Caki2 (cell line): Measurements from ENCODE around the gene HOXC5. TPM values are rescaled to one million over a fixed set of nuclear protein-coding genes. Genes with fewer than 3 reads are reported as not detected.

Source experiments
- DNase-seq: peaks from one replicate; pipeline ENCODE4 v3.0.0-alpha.2; 2015; ENCODE audit warnings: low read depth
- in situ Hi-C: cut with HindIII; loops from 2 replicates; pipeline ENCODE4 v1.10.0; 2016; ENCODE audit warnings: low sequenced_read_pairs, low pct_unique_long_range_greater_than_20kb, mixed read lengths
- total RNA-seq: library from RNA; depleted of rRNA; stranded (reverse); fragments of >200 nt; shearing (Covaris generic); gene quantifications from 2 replicates; pipeline ENCODE4 v1.2.3, GENCODE V29; 2014; ENCODE audit warnings: low replicate concordance; rRNA removed

The HOXC5 gene
- total RNA-seq: not detected in 2 replicates

- in situ Hi-C loops: no loop called here
- DNase-seq: peak; percentile 76
Observed at GRCh38 chr12:54032627-54033100, at the start of gene HOXC5. HOXC5 (plus strand) TSS chr12:54033050; CDS start chr12:54033123, 73 bp downstream.

GRCh38 chr12:53983568-53983949 lies 49.3 kb upstream of the HOXC5 start:
- in situ Hi-C loops: no loop called here
- DNase-seq: no peak

- in situ Hi-C loops: no loop called here
- DNase-seq: no peak
Observed at GRCh38 chr12:53983950-53984572, 48.8 kb upstream of the HOXC5 start.

- in situ Hi-C loops: no loop called here
- DNase-seq: peak; percentile 92
Observed at GRCh38 chr12:53984901-53985691, 47.8 kb upstream of the HOXC5 start, which contains the start of gene HOXC10. HOXC10 (plus strand) TSS chr12:53985146; CDS start chr12:53985260, 114 bp downstream.

DNA sequence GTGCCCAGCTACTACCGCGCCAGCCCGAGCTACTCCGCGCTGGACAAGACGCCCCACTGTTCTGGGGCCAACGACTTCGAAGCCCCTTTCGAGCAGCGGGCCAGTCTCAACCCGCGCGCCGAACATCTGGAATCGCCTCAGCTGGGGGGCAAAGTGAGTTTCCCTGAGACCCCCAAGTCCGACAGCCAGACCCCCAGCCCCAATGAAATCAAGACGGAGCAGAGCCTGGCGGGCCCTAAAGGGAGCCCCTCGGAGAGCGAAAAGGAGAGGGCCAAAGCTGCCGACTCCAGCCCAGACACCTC lies 47.2 kb upstream of the HOXC5 start:
- in situ Hi-C loops: no loop called here
- DNase-seq: no peak

- in situ Hi-C loops: no loop called here
- peak; percentile 71 for DNase-seq
Observed at GRCh38 chr12:53985994-53986685, 46.7 kb upstream of the HOXC5 start.

- DNase-seq: no peak
- in situ Hi-C loops: no loop called here
Observed at GRCh38 chr12:53986686-53987483, 46.0 kb upstream of the HOXC5 start.

- in situ Hi-C loops: no loop called here
- DNase-seq: no peak
Observed at GRCh38 chr12:53987787-53988230, 45.0 kb upstream of the HOXC5 start.

DNA sequence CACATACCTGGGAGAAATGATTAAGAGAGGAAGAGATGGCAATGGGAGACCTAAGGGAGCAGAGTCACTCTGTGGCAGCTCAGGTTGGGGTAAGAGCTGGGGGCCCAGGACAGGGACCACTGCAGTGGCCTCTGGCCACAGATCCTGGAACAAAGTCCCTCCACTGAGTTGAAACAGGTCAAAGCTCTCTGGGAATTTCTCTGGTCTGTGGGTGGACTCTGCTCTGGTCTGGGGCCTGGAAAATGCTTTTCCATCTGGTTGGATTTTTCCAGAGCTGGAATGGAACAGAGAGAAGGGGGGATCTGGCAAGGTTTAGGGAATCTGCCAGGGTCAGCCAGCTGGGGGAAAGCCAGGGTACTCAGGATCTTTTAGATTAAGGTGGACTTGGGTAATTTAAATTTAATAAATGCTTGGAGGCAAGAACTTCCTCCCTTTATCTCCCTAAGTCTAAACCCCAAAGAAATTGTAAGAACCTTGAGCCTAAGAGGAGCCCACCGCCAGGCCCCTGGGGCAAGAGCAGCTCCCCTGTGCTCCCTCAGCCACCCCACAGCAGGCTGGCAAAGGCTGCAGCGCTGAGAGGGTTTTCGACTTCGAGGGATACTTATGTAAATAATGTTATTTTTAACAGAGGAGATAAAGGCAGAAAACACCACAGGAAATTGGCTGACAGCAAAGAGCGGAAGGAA lies 44.2 kb upstream of the HOXC5 start:
- no peak for DNase-seq
- in situ Hi-C loops: no loop called here

DNA sequence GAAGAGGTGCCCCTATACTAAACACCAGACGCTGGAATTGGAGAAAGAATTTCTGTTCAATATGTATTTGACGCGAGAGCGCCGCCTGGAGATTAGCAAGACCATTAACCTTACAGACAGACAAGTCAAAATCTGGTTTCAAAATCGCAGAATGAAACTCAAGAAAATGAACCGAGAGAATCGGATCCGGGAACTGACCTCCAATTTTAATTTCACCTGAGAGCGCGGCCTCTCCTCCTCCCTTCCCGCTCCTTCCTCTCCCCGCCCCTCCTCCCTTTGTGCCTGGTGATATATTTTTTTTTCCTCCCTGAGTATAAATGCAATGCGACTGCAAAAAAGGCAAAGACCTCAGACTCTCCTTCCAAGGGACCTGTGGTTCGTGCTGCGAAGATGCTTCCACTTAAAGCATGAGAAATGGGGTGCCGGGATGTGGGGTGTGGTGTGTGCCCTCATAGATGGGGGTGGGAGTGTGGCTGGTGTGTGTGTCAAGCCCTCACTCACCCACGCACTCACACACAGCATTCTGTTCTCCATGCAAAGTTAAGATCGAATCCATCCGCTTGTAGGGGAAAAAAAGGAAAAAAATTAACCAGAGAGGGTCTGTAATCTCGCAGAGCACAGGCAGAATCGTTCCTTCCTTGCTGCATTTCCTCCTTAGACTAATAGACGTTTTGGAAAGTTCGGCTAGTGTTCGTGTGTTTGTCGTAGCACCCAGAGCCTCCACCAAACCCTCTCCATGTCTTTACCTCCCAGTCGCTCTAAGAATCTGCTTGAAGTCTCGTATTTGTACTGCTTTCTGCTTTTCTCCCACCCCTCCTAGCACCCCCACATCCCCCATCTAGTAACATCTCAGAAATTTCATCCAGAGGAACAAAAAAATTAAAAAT lies 43.4 kb upstream of the HOXC5 start:
- DNase-seq: no peak
- in situ Hi-C loops: no loop called here

DNA sequence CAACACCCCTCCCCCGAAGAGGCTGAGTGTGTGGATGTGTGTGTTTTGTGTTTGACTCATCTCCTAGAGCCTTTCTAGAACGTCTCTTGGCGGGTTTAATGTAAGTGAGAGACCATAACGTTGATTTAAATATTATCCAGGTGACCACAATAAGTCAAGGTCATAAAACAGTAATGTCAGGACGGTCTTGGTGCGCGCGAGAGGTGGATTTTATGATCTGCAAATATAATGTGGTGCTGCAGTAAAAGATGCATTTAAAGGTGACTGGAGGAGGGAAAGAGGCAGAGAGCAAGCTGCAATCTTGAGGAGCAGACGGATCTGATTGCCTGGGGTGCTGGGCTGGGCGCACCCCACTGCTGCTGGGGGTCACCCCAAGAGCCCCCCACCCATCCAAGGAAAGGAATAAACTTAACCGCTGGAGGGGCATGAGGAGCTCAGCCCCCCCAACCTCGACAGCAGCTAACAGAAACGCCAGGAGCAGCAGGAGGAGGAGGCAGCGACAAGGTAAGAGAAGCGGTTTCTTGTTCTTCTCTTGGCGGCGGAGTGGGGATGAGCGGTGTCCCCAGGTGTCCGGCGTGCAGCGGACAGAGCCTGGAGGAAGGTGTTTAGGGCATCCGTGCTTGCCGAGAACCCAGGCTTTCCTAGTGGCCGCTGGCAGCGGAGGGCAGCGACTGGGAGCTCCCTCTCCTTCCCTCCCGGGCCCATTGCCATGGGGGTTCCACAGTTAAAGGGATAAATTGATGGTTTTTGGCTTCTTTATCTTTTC lies 42.4 kb upstream of the HOXC5 start:
- in situ Hi-C loops: no loop called here
- DNase-seq: no peak

DNA sequence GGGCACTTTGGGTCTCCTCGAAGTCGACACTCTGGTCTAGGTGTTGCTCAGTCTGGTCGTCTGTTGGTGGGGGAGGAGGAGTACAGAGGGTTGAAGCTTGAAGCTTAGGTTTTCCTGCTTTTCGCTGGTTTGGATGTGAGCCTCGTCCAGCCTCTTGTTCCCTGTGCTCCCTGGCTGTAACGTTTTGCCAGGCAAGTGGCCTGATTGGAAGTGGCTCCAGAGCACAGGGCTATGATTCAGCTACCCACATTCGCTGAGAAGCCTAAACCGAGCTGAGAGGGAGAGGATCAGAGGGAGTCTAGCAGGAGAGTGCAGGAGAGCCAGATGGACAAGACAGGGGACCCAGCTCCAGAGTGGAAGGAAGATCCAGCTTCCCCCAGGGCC lies 41.8 kb upstream of the HOXC5 start:
- DNase-seq: no peak
- in situ Hi-C loops: no loop called here

- DNase-seq: no peak
- in situ Hi-C loops: no loop called here
Observed at GRCh38 chr12:53992377-53992889, 40.4 kb upstream of the HOXC5 start.

GRCh38 chr12:53993162-53994008 lies 39.5 kb upstream of the HOXC5 start:
- in situ Hi-C loops: no loop called here

GRCh38 chr12:53994009-53994263 lies 38.9 kb upstream of the HOXC5 start:
- in situ Hi-C loops: no loop called here
- no peak for DNase-seq

More at GRCh38 chr12:53993162-53994008, 39.5 kb upstream of the HOXC5 start:
- DNase-seq: no peak
